ACHN (cell line): Measurements from ENCODE around the gene ASCL2.
A peak's percentile ranks its signal among the peaks of the same experiment; 100 is the strongest.
"Not testable (repeated sequence)": the region's sequence is repeated elsewhere in the genome, so short reads cannot be mapped to it uniquely, and the experiment has no call there.

ENCODE experiments used
- DNase-seq: peaks from one replicate; pipeline ENCODE4 v3.0.0-alpha.2; 2015
- in situ Hi-C: cut with HindIII; loops from 2 replicates; pipeline ENCODE4 v1.10.0; 2017; ENCODE audit warnings: low sequenced_read_pairs, low pct_ligation_motif_present, low pct_unique_long_range_greater_than_20kb

The ASCL2 gene

GRCh38 chr11:2300290-2300935 lies 30.0 kb upstream of the ASCL2 start:
- in situ Hi-C loops: no loop called here
- DNase-seq: no peak

GRCh38 chr11:2299773-2300172 lies 29.4 kb upstream of the ASCL2 start:
- in situ Hi-C loops: no loop called here
- no peak for DNase-seq

DNA sequence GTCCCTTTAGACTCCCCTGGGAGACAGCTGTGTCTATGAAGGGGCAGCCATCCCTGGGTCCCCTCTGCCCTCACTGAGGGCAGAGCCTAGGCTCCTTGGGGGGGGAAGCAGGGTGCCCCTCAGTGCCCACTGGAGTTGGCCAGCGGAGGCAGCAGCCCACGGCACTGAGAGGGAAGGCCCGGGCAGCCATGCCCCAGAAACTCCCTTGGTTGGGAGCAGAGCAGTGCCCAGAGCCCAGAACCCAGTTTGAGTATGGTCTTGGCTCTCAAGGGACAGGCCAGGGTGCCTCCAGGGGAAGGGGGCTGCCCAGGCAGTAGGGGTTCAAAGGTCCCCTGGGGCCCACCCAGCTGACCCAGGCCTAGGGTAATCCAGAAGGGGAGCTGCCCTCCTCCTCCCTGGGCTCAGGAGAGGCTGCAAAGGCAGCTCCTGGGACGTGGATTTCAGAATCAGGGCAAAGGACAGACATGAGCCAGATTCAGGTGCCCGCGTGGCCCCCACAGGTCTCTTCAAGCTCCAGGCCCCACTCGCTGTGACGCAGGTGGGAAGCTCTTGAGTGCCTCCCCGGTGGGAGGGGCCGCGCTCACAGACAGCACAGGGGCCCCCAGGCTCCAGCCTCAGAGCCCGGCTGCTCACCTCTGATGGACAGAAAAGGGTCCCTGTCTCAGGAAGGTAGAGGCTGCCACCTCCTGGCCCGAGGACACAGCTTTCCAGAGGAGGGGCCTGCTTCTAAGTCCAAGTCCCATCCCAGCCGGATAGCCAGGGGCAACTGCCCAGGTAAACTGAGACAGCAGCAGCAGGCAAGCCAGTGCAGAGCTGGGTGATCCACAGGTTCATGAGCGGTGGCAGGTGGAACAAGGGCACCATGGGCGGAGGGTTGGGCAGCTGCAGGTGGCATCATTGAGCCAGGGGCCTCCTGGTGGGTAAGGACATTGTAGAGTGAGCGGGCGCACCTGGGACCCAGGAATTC lies 28.7 kb upstream of the ASCL2 start:
- in situ Hi-C loops: no loop called here

DNA sequence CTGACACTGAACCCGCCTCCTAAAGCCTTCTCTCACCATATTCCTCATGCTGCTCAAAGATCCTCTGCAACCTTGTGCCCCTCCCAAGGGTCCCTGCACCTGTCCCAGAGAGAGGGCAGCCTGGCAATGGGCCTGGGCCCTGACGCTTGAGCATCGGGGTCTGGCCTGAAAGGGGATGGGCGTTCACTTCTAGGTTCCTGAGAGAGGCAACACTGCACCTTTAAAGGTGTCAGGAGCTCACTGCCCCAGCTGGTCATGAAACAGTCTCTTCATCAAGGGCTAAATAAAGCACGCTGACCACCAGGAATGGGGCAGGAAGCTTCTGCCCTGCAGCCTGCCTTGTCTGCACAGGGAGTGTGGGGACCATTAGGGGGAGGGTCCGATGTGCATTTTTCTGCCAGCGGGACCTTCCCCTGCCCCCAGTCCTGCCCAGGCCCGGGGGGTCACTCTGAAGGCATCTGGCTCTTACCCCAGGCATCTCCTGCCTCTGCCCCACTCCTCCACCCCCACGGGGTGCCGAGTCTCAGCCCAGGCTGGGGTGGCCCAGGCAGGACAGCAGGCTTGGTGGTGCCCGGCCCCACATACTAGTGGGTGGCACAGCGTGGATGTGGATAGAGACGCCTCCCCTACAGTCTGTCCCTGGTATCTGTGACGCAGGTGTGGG lies 27.9 kb upstream of the ASCL2 start:
- DNase-seq: no peak
- in situ Hi-C loops: no loop called here

More for the DNA sequence above, 28.7 kb upstream of the ASCL2 start:
- DNase-seq: peak; percentile 20

DNA sequence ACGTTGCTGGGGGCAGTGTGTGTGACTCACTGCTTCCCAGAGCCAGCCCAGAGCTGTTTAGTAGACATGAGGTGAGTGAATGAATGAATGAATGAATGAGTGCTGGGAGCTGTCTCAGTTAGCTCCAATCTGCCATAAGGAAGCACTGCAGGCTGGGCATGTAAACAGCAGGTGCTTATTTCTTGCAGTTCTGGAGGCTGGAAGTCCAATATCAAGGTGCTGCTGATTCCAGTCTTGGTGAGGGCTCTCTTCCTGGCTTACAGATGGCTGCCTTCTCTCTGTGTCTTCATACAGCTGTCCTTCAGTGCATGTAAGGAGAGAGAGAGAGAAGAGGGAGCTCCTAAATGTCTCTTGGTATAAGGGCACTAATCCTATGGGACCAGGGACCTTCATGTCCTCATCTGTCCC lies 27.2 kb upstream of the ASCL2 start:
- in situ Hi-C loops: no loop called here
- DNase-seq: no peak

DNA sequence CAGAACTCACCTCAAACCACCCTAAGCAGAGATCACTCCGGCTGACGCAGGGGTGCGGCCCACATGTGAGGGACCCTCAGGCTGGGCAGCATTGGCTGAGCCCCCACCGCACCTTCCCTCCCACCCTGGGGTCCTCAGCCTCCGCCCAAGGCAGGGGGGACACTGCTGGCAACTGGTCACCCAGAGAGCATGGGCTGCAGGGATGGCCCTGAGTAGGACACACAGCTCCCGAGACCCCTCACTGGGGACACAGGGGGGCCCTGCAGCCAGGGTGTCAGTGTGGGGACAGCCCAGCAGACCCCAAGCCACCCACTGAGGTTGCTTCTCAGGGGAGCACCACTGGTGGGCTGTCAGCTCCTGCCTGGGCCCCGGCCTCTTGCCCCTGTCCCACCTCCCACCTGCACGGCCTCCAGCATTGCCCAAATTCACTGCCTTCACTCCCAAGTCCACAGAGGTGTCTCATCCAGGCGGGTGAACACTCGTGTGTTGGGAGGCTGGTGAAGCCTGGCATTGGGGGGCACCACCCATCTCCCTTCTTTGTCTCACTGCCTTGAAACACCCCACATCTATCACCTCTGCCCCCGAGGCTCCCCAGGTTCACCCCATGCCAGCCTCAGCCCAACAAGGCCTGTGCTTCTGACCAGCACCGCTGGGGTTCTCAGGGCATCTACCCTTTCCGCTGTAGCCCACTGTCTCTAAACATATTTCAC lies 26.7 kb upstream of the ASCL2 start:
- DNase-seq: no peak
- in situ Hi-C loops: no loop called here

GRCh38 chr11:2295971-2296912 lies 25.9 kb upstream of the ASCL2 start:
- no peak for DNase-seq
- in situ Hi-C loops: no loop called here

GRCh38 chr11:2294926-2295290 lies 24.5 kb upstream of the ASCL2 start:
- in situ Hi-C loops: no loop called here

DNA sequence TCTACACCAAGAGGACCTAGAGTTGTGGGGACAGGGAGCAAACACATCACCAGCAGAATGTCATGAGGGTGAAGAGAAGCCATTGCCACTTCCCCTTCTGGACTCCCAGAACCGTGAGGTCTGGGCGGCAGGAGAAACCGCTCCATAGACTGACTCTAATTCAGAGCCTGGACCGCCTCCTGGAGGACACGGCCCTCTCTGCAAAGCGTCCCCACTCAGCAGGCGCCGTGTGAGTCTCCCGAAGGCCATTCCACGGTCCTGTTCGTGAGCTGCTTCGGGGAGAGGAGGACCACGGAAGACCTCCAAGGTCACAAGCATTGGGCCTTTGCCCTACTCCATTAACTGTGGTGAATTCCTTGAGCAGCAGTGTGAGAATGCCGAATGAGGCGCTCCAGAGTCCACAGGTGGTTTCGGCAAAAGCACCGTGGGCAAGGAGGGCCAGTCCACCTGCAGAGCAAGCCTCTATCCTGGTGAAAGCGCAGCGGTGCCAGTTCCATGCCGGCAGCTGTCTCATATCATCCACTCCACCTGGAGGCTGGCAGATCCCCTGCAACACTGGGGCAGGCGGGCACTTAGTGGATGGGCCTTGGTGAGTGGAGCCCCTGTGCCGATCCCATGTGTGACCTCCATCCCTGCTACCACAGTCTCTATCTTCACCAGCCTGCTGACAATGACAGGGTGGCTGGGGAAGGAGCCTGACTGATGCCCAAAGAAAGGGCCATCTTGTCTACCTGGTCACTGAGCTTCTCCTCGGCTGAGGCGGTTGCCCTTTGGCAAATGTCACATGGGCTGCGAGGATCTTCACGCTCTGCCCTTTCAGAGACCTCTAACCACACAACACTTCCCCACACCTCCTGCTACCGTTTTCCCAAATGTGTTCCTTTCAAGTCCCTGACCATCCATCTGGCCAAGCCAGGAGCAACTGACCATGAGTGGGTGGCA lies 23.9 kb upstream of the ASCL2 start:
- in situ Hi-C loops: no loop called here

More at GRCh38 chr11:2294926-2295290, 24.5 kb upstream of the ASCL2 start:
- DNase-seq: no peak

GRCh38 chr11:2293531-2293971 lies 23.2 kb upstream of the ASCL2 start:
- no peak for DNase-seq
- in situ Hi-C loops: no loop called here

More for the DNA sequence above, 23.9 kb upstream of the ASCL2 start:
- DNase-seq: no peak

- in situ Hi-C loops: no loop called here
- DNase-seq: no peak
These were observed 20.0 kb upstream of the ASCL2 start for GRCh38 chr11:2290351-2290841.

- in situ Hi-C loops: no loop called here
- no peak for DNase-seq
These were observed 19.5 kb upstream of the ASCL2 start for GRCh38 chr11:2289859-2290258.

DNA sequence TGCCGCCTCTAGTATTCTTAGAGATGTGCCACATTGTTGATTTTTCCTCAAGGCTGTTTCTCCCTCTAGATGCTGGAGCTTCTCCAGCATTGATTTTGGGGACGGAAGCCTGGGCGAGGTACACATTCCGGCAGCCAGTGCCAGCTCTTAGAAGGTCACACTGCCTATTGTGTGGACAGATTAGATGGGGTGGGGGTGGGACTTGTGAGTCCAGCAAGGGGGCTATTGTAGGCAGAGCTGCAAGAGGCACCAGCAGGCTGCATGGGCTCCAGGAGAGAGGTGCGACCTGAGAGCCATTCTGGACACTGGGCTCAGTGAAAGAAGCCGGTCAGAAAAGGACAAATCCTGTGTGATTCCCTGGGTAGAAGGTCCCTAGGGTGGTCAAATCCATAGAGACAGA lies 19.0 kb upstream of the ASCL2 start:
- no peak for DNase-seq

GRCh38 chr11:2287091-2287490 lies 16.7 kb upstream of the ASCL2 start:
- in situ Hi-C loops: no loop called here
- no peak for DNase-seq

More for the DNA sequence above, 19.0 kb upstream of the ASCL2 start:
- in situ Hi-C loops: no loop called here

GRCh38 chr11:2286350-2286749 lies 16.0 kb upstream of the ASCL2 start:
- DNase-seq, in situ Hi-C loops: not testable (repeated sequence)

- in situ Hi-C loops: no loop called here
- DNase-seq: no peak
These were observed 9.8 kb upstream of the ASCL2 start for GRCh38 chr11:2280208-2280607.
